GM12875 (cell line): Measurements from ENCODE around the gene MAPK6.
"Not testable (repeated sequence)": the region's sequence is repeated elsewhere in the genome, so short reads cannot be mapped to it uniquely, and the experiment has no call there.

ENCODE experiments used
- H3K4me3 ChIP-seq: one replicate; pipeline ENCODE4 v1.5.1; 2011; ENCODE audit warnings: low read depth, low read length, control low read depth
- TF ChIP-seq, protein P1 (sequence below): IDR thresholded peaks from 2 replicates; pipeline ENCODE4 v1.5.1; 2011; ENCODE audit warnings: low read depth, mild to moderate bottlenecking, control low read depth, inconsistent platforms, low read length, moderate library complexity, borderline replicate concordance; ENCODE audit not compliant: insufficient read depth

Gene MAPK6

DNA sequence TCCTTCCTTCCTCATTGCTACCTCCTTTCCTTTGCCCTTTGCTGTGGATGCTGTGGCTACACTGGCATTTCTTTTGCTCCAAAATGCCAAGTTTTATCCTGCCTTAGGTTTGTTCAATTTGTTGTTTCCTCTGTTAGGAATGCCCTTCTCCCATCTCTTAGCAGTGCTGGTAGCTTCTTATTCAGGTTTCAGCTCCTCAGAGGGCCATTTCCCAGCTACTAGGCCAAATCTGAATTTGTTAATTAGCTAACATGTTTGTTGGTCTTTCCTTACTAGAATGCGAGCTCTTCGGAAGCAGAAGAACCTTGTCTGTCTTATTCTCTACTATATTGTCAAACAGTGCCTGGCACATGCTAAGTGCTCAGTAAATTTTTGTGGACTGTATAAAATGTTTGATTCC lies 11.0 kb downstream of the MAPK6 start:
- H3K4me3 ChIP-seq: no peak overlapping the region

DNA sequence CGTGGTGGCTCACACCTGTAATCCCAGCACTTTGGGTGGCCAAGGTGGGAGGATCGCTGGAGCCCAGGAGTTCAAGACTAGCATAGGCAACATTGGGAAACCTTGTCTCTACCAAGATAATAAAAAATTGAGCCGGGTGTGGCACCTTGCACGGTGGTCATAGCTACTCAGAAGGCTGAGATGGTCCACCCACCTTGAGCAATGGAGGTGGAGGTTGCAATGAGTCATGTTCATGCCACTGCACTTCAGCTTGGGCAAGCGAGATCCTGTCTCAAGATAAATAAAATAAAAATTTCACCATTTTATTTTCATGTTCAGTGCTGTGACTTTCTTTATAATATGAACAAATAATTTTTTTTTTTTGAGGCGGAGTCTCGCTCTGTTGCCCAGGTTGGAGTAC lies 12.5 kb downstream of the MAPK6 start:
- TF ChIP-seq, protein P1, sequence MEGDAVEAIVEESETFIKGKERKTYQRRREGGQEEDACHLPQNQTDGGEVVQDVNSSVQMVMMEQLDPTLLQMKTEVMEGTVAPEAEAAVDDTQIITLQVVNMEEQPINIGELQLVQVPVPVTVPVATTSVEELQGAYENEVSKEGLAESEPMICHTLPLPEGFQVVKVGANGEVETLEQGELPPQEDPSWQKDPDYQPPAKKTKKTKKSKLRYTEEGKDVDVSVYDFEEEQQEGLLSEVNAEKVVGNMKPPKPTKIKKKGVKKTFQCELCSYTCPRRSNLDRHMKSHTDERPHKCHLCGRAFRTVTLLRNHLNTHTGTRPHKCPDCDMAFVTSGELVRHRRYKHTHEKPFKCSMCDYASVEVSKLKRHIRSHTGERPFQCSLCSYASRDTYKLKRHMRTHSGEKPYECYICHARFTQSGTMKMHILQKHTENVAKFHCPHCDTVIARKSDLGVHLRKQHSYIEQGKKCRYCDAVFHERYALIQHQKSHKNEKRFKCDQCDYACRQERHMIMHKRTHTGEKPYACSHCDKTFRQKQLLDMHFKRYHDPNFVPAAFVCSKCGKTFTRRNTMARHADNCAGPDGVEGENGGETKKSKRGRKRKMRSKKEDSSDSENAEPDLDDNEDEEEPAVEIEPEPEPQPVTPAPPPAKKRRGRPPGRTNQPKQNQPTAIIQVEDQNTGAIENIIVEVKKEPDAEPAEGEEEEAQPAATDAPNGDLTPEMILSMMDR: no peak
- H3K4me3 ChIP-seq: no peak overlapping the region

More for the DNA sequence above, 11.0 kb downstream of the MAPK6 start:
- TF ChIP-seq, protein P1: no peak

DNA sequence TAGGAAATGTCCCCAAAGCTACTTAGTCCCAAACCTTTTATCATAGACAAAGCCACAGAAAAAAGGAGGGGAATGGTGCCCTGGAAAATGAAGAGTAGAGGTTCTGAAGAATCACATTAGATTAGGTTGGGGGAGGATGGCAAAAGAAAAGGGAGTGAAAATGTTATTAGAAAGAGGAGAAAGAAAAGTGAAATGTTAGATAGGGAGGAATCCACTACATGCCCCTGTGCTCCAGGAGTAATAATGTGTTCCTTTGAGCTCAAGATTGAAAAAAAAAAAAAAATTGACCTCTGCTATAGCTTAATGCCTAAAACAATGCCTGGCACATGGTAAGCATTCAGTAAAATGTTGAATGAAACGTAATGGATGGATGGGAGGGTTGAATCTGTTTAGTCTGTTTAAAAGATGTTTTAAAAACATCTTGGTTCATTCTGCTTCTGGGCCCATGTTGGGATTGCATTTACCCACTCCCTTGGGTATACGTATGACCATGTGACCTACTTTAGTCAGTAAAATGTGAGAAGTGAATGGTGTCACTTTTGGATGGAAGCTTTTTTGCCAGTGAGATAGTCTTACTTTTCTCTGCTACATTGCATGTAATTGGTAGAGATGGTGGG lies 19.0 kb downstream of the MAPK6 start:
- no peak overlapping the region for H3K4me3 ChIP-seq
- TF ChIP-seq, protein P1: no peak

DNA sequence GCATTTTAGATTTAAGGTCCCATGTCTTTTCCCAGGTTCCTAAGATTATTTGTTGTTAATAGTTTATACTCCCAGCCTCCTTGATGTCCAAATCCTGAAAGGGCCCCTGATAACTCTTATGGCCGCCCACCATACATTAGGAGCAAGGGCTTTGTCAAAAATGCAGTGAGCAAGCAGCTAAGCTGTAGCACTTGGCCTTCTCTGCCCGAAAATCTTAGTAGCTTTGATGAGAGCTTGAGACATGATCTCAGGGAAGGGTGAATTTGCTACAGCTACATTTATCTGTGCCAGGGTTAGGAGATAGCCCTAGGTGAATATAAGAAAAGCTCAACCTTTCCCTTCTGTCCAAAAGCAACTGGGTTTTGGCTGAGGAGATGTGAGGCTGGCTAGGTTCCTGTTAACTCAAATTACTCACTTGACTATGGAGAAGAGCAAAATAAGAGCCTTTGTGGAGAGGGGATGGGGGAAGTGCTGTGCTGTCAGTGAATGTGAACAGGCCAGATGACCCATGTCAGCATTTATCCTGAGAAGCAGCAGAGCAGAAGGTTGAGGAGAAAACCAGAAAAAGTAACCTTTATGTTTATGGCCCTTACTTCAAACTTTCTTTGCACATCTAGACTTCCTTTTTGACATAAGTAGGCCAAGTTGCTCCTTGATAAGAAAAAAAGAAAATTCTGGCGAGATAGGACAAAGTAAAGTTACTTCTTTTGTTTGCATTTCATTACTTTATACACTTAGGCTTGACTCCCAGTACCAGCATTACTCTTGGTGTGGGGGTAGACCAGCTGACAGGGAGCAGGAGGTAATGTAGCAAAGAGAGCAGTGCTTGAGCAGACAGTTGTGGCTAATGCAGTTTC lies 21.1 kb downstream of the MAPK6 start:
- TF ChIP-seq, protein P1: no peak
- H3K4me3 ChIP-seq: no peak overlapping the region

DNA sequence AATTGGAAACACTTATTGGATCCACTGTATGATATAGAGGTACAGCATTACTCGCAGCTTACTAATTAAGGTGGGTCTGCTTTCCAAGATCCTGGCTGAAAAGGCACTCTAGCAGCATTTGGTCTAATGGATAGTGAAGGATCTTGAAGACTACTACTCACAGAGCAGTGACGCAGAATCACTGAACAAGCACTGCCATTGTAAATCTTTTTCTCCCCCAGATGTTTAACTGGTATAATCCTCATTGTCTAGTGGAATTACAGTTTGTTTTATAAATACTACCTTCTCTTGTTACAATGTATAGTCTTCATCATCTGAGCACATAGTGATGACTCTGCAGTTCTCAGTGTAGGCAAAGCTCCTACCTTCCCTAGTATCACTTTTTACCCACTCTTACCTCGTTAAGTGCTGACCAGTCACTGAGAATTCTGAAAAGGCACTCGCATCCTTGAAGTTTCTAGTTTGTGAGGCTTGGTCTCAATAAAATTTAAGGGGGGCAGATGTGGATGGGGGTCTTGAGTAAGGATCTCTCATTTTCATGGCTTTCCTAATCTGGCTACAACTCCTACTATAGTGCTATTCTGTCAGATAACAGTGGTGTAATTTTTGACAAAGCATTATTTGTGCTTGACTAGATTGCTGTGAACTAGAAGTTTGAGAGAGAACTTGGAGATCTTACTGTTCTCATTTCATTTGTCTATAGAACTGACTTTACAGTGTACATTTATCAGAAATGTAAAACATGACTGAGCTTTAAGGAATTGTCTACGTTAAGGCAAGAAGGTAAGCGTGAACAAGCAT lies 23.2 kb downstream of the MAPK6 start:
- TF ChIP-seq, protein P1: no peak
- no peak overlapping the region for H3K4me3 ChIP-seq

DNA sequence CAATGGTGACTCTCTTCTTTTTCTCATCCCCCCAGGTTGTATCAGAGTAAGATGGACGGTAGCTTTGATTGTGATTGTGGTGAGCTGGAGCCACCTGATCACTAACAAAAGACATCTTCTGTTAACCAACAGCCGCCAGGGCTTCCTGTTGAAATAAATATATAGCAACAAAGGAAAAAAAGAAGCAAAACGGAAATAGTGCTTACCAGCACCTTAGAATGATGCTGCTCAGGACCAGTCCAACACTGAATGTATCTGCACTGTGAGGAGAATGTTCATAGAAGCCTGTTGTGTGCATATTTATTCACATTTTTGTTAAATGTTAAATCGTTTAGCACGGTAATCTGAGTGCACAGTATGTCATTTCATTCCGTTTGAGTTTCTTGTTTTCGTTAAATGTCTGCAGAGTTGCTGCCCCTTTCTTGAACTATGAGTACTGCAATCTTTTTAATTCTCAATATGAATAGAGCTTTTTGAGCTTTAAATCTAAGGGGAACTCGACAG lies 26.8 kb downstream of the MAPK6 start:
- not testable (repeated sequence) for H3K4me3 ChIP-seq

DNA sequence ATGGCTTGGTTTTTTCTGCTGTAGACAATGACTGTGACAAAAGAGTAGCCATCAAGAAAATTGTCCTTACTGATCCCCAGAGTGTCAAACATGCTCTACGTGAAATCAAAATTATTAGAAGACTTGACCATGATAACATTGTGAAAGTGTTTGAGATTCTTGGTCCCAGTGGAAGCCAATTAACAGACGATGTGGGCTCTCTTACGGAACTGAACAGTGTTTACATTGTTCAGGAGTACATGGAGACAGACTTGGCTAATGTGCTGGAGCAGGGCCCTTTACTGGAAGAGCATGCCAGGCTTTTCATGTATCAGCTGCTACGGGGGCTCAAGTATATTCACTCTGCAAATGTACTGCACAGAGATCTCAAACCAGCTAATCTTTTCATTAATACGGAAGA lies 27.5 kb downstream of the MAPK6 start:
- H3K4me3 ChIP-seq: not testable (repeated sequence)
